Type B pancreatic cell (in vitro differentiated cells): ENCODE data around the gene TBX10. TPM values are rescaled to one million over a fixed set of nuclear protein-coding genes. Genes with fewer than 3 reads are reported as not detected.
A peak's percentile ranks its signal among the peaks of the same experiment; 100 is the strongest.

Source experiments
- DNase-seq: peaks from one replicate; pipeline ENCODE4 v3.0.0; 2021; ENCODE audit warnings: mixed read lengths; ENCODE audit not compliant: unreplicated experiment; ENCODE audit errors: extremely low spot score
- H3K27ac Mint-ChIP-seq: 2 replicates; pipeline ENCODE4 v1.8.0; 2021; ENCODE audit warnings: mild to moderate bottlenecking, mixed read lengths
- H3K27me3 Mint-ChIP-seq: 2 replicates; pipeline ENCODE4 v1.8.0; 2021; ENCODE audit warnings: mixed read lengths
- H3K36me3 Mint-ChIP-seq: 2 replicates; pipeline ENCODE4 v1.8.0; 2021; ENCODE audit warnings: mixed read lengths
- H3K4me1 Mint-ChIP-seq: one replicate; pipeline ENCODE4 v1.8.0; 2021; ENCODE audit warnings: mixed read lengths; ENCODE audit not compliant: unreplicated experiment
- H3K4me3 Mint-ChIP-seq: 2 replicates; pipeline ENCODE4 v1.8.0; 2021; ENCODE audit warnings: mild to moderate bottlenecking, mixed read lengths
- H3K9me3 Mint-ChIP-seq: 2 replicates; pipeline ENCODE4 v1.8.0; 2021; ENCODE audit warnings: mixed read lengths
- total RNA-seq: library from RNA; stranded (reverse); gene quantifications from 2 replicates; pipeline ENCODE4 v1.2.1, GENCODE V29; 2021; ENCODE audit warnings: low replicate concordance
- TF ChIP-seq, protein P1 (sequence below): fragments of 200-600 bp; sonication (generic); conservative IDR thresholded peaks from 2 replicates; pipeline ENCODE4 v1.5.0; 2021; ENCODE audit warnings: antibody characterized with exemption, mild to moderate bottlenecking

The TBX10 gene
- total RNA-seq, 1 donor from 2014 or later = not detected

DNA sequence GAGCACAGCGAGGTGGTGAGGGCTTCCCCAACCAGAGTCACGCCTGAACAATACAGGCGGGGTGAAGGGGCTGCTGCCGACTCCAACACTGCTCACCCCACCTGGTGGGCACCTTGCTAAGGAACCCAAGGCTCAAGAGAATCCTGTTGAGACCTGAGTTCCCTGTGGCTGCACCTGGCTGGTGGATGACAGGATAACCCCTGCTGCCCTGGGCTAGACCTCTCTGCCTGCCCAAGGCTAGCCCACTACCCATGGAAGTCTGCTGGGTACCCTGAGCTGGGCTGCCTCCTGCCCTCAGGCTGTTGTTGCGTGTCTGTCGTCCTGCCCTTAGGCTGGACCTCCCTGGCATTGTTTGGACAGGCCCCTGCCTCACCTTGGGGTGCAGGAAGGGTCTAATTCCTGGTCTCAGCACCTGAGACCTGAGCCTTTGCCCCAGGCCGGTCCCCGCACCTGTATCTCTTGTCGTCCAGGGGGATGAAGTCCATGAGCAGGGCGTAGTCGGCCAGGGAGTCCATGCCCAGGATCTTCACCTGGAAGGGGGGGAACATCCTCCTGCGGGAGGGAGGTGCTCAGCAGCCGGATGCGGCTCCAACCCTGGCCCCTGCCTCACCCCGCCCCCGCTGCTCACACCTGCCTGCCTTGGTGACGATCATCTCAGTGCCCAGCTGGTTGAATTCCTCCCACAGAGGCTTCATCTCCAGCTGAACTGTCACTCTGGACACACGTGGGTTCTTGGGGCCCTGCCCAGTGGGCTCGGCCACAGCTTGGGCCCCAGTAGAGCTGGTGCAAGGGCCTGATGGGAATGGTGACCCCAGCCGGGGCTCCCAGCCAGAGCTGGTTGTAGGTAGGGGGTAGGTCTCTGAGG, 5.0 kb downstream of the TBX10 start:
- Mint-ChIP-seq H3K27me3 (no peaks in the 10 kb centered on the region), H3K4me1 (no peaks in the 10 kb centered on the region), H3K27ac (no peak overlapping the region), H3K9me3 (no peaks in the 10 kb centered on the region), H3K36me3 (no peaks in the 10 kb centered on the region), H3K4me3 (no peak overlapping the region)
- no peak for DNase-seq
- TF ChIP-seq, protein P1, sequence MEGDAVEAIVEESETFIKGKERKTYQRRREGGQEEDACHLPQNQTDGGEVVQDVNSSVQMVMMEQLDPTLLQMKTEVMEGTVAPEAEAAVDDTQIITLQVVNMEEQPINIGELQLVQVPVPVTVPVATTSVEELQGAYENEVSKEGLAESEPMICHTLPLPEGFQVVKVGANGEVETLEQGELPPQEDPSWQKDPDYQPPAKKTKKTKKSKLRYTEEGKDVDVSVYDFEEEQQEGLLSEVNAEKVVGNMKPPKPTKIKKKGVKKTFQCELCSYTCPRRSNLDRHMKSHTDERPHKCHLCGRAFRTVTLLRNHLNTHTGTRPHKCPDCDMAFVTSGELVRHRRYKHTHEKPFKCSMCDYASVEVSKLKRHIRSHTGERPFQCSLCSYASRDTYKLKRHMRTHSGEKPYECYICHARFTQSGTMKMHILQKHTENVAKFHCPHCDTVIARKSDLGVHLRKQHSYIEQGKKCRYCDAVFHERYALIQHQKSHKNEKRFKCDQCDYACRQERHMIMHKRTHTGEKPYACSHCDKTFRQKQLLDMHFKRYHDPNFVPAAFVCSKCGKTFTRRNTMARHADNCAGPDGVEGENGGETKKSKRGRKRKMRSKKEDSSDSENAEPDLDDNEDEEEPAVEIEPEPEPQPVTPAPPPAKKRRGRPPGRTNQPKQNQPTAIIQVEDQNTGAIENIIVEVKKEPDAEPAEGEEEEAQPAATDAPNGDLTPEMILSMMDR = no peak

- no peaks in the 10 kb centered on the region for H3K4me1 Mint-ChIP-seq
- no peaks in the 10 kb centered on the region for H3K36me3 Mint-ChIP-seq
- no peaks in the 10 kb centered on the region for H3K27me3 Mint-ChIP-seq
- H3K9me3 Mint-ChIP-seq = no peaks in the 10 kb centered on the region
- TF ChIP-seq, protein P1 = no peak
- no peak overlapping the region for H3K27ac Mint-ChIP-seq
- H3K4me3 Mint-ChIP-seq = no peak overlapping the region
- DNase-seq = no peak
Measured at GRCh38 chr11:67633758-67634365, 5.7 kb downstream of the TBX10 start.

GRCh38 chr11:67632982-67633755, 6.4 kb downstream of the TBX10 start:
- no peak overlapping the region for H3K4me3 Mint-ChIP-seq
- H3K27ac Mint-ChIP-seq = no peak overlapping the region
- DNase-seq = no peak

GRCh38 chr11:67632175-67632981, 7.2 kb downstream of the TBX10 start:
- Mint-ChIP-seq H3K9me3 (no peaks in the 10 kb centered on the region), H3K27ac (peak overlapping the region; percentile 51), H3K4me3 (peak overlapping the region; percentile 78), H3K36me3 (no peaks in the 10 kb centered on the region), H3K27me3 (no peaks in the 10 kb centered on the region), H3K4me1 (no peaks in the 10 kb centered on the region)
- TF ChIP-seq, protein P1 = no peak
- no peak for DNase-seq

More at GRCh38 chr11:67632982-67633755, 6.4 kb downstream of the TBX10 start:
- TF ChIP-seq, protein P1 = no peak
- H3K9me3 Mint-ChIP-seq = no peaks in the 10 kb centered on the region
- no peaks in the 10 kb centered on the region for H3K4me1 Mint-ChIP-seq
- H3K36me3 Mint-ChIP-seq = no peaks in the 10 kb centered on the region
- no peaks in the 10 kb centered on the region for H3K27me3 Mint-ChIP-seq

DNA sequence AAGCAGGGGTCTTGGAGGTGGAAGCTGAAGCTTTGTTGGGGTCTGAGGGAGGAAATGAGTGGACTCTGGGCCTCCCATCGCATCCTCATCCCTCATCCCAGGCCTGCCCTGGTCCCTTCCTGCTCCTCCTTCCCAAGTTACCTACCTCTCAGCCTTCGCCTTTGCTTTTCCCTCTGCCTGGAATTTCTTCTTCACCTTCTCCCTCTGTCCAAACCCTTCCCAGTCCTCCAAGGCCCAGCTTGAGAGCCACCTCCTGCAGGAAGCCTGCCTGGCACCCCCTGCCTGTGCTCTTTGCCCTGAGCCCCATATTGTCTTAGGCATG, 7.7 kb downstream of the TBX10 start:
- H3K27me3 Mint-ChIP-seq = no peaks in the 10 kb centered on the region
- TF ChIP-seq, protein P1 = no peak
- H3K36me3 Mint-ChIP-seq = no peaks in the 10 kb centered on the region
- H3K4me1 Mint-ChIP-seq = no peaks in the 10 kb centered on the region
- H3K27ac Mint-ChIP-seq = peak overlapping the region; percentile 51
- H3K4me3 Mint-ChIP-seq = peak overlapping the region; percentile 78
- no peak for DNase-seq
- H3K9me3 Mint-ChIP-seq = no peaks in the 10 kb centered on the region
